Stimulated activated naive CD8-positive, alpha-beta T cell treated with anti-CD3 and anti-CD28 coated beads, Interleukin-15, amount 100 ng/mL, for 72 hours (primary cell): ENCODE data around the gene IL32.
A peak's percentile ranks its signal among the peaks of the same experiment; 100 is the strongest.

Experiments
- ATAC-seq: fragments of 150-1000 bp; cut with Tn5 transposase; 2 replicates; pipeline ENCODE4 v1.10.0; 2021; ENCODE audit warnings: mild to moderate bottlenecking, moderate library complexity
- DNase-seq, 2 donors: peaks; one replicate each; pipeline ENCODE4 v3.0.0; 2021 to 2022
- H3K27ac Mint-ChIP-seq, 2 donors: one replicate each; pipeline ENCODE4 v1.8.0; 2022; ENCODE audit warnings: mild to moderate bottlenecking in 2 of 2, mixed read lengths in 2 of 2, moderate library complexity in 2 of 2
- H3K27me3 Mint-ChIP-seq: one replicate; pipeline ENCODE4 v1.8.0; 2022; ENCODE audit warnings: mixed read lengths
- H3K4me1 Mint-ChIP-seq: one replicate; pipeline ENCODE4 v1.8.0; 2022; ENCODE audit warnings: mild to moderate bottlenecking, mixed read lengths
- H3K4me3 Mint-ChIP-seq, 2 donors: one replicate each; pipeline ENCODE4 v1.8.0; 2022; ENCODE audit warnings: mild to moderate bottlenecking in 2 of 2, mixed read lengths in 2 of 2, moderate library complexity in 1 of 2
- H3K9me3 Mint-ChIP-seq, 2 donors: one replicate each; pipeline ENCODE4 v1.8.0; 2022; ENCODE audit warnings: mixed read lengths in 2 of 2

IL32 gene

GRCh38 chr16:3098459-3099394 is 33.3 kb downstream of the IL32 start, which contains the start of gene ZSCAN10:
Gene ZSCAN10 (minus strand): TSS chr16:3099294. CDS start chr16:3092937, 6,357 bp downstream.
- ATAC-seq (no peak), DNase-seq (no peak)
- peak within 1 kb of the TSS; percentile 84 to 85 for H3K27ac Mint-ChIP-seq
- no peaks in the 10 kb centered on the region for H3K9me3 Mint-ChIP-seq
- H3K27me3 Mint-ChIP-seq, result peaks cover 8% of the 10 kb centered on the region
- H3K4me3 Mint-ChIP-seq, result peak within 1 kb of the TSS; percentile 91 to 96
- peaks cover 72% of the 10 kb centered on the region for H3K4me1 Mint-ChIP-seq

- Mint-ChIP-seq H3K4me3 (peak overlapping the region in 1 of 2 donors; percentile 21), H3K27me3 (peaks cover 8% of the 10 kb centered on the region), H3K27ac (no peak overlapping the region), H3K4me1 (peaks cover 70% of the 10 kb centered on the region), H3K9me3 (no peaks in the 10 kb centered on the region)
- DNase-seq (no peak), ATAC-seq (no peak)
These were observed 33.9 kb downstream of the IL32 start for GRCh38 chr16:3099395-3099731.

- H3K9me3 Mint-ChIP-seq, result no peaks in the 10 kb centered on the region
- peak; percentile 82 to 90 for DNase-seq
- peak; percentile 88 for ATAC-seq
- peak overlapping the region; percentile 84 to 85 for H3K27ac Mint-ChIP-seq
- H3K4me3 Mint-ChIP-seq, result peak overlapping the region; percentile 91 to 96
- peaks cover 8% of the 10 kb centered on the region for H3K27me3 Mint-ChIP-seq
- H3K4me1 Mint-ChIP-seq, result peaks cover 65% of the 10 kb centered on the region
These were observed 34.5 kb downstream of the IL32 start for GRCh38 chr16:3099732-3100499.

- Mint-ChIP-seq H3K27ac (peak overlapping the region; percentile 23 to 86), H3K4me3 (peak overlapping the region; percentile 89 to 96), H3K9me3 (no peaks in the 10 kb centered on the region), H3K4me1 (peaks cover 60% of the 10 kb centered on the region), H3K27me3 (peaks cover 8% of the 10 kb centered on the region)
- ATAC-seq, result peak; percentile 36
- peak; percentile 61 to 62 for DNase-seq
These were observed 35.8 kb downstream of the IL32 start for GRCh38 chr16:3101018-3101840.

- DNase-seq (no peak), ATAC-seq (no peak)
- peaks cover 8% of the 10 kb centered on the region for H3K27me3 Mint-ChIP-seq
- peaks cover 63% of the 10 kb centered on the region for H3K4me1 Mint-ChIP-seq
- no peaks in the 10 kb centered on the region for H3K9me3 Mint-ChIP-seq
- H3K27ac Mint-ChIP-seq, result peak overlapping the region; percentile 23 to 86
- H3K4me3 Mint-ChIP-seq, result peak overlapping the region; percentile 89 to 96
These were observed 36.5 kb downstream of the IL32 start for GRCh38 chr16:3101841-3102470.

- Mint-ChIP-seq H3K4me1 (peaks cover 42% of the 10 kb centered on the region), H3K9me3 (no peaks in the 10 kb centered on the region), H3K27ac (peak overlapping the region; percentile 80 to 88), H3K27me3 (no peaks in the 10 kb centered on the region), H3K4me3 (peak overlapping the region; percentile 86 to 87)
- peak; percentile 93 for ATAC-seq
- peak; percentile 93 to 94 for DNase-seq
These were observed 40.9 kb downstream of the IL32 start for GRCh38 chr16:3106205-3106928.

- Mint-ChIP-seq H3K4me1 (peaks cover 3% of the 10 kb centered on the region), H3K27me3 (peaks cover 7% of the 10 kb centered on the region), H3K4me3 (no peak within 1 kb of the TSS), H3K27ac (no peak within 1 kb of the TSS), H3K9me3 (no peaks in the 10 kb centered on the region)
- DNase-seq (no peak), ATAC-seq (peak; percentile 48)
These were observed 46.8 kb downstream of the IL32 start, which contains the start of gene ZNF205 for GRCh38 chr16:3112058-3112880. Gene ZNF205 (plus strand): TSS chr16:3112586. CDS start chr16:3113431, 845 bp downstream.

GRCh38 chr16:3112881-3113574 is 47.6 kb downstream of the IL32 start:
- Mint-ChIP-seq H3K4me3 (no peak overlapping the region), H3K4me1 (no peaks in the 10 kb centered on the region), H3K9me3 (no peaks in the 10 kb centered on the region), H3K27ac (no peak overlapping the region), H3K27me3 (peaks cover 7% of the 10 kb centered on the region)
- DNase-seq (no peak), ATAC-seq (no peak)

GRCh38 chr16:3113765-3114479 is 48.5 kb downstream of the IL32 start:
- no peak for ATAC-seq

GRCh38 chr16:3115003-3115402 is 49.6 kb downstream of the IL32 start:
- no peak overlapping the region for H3K4me3 Mint-ChIP-seq
- DNase-seq, result no peak
- no peak for ATAC-seq
- H3K27ac Mint-ChIP-seq, result no peak overlapping the region
- no peaks in the 10 kb centered on the region for H3K4me1 Mint-ChIP-seq
- no peaks in the 10 kb centered on the region for H3K9me3 Mint-ChIP-seq
- peaks cover 7% of the 10 kb centered on the region for H3K27me3 Mint-ChIP-seq

More at GRCh38 chr16:3113765-3114479, 48.5 kb downstream of the IL32 start:
- Mint-ChIP-seq H3K27ac (peak overlapping the region in 1 of 2 donors; percentile 38), H3K4me1 (no peaks in the 10 kb centered on the region), H3K9me3 (no peaks in the 10 kb centered on the region), H3K27me3 (peaks cover 7% of the 10 kb centered on the region), H3K4me3 (no peak overlapping the region)
- DNase-seq, result no peak

- no peak for ATAC-seq
- DNase-seq, result no peak
- H3K4me3 Mint-ChIP-seq, result no peak overlapping the region
- peaks cover 7% of the 10 kb centered on the region for H3K27me3 Mint-ChIP-seq
- no peak overlapping the region for H3K27ac Mint-ChIP-seq
- H3K9me3 Mint-ChIP-seq, result no peaks in the 10 kb centered on the region
- H3K4me1 Mint-ChIP-seq, result no peaks in the 10 kb centered on the region
These were observed 50.1 kb downstream of the IL32 start for GRCh38 chr16:3115561-3115960.

GRCh38 chr16:3118204-3118790 is 52.9 kb downstream of the IL32 start:
- H3K4me3 Mint-ChIP-seq, result no peak overlapping the region
- no peak for ATAC-seq
- DNase-seq, result no peak
- H3K27ac Mint-ChIP-seq, result no peak overlapping the region
- peaks cover 4% of the 10 kb centered on the region for H3K4me1 Mint-ChIP-seq
- no peaks in the 10 kb centered on the region for H3K9me3 Mint-ChIP-seq
- H3K27me3 Mint-ChIP-seq, result no peaks in the 10 kb centered on the region
